Esophagus muscularis mucosa (tissue), 4 donors: ENCODE measurements around the gene SPRR5. TPM values are rescaled to one million over a fixed set of nuclear protein-coding genes. Genes with fewer than 3 reads are reported as not detected.

Experiments used
- DNase-seq: peaks from one replicate; pipeline ENCODE4 v3.0.0-alpha.2; 2017; ENCODE audit errors: extremely low spot score
- H3K27ac ChIP-seq, 4 donors: fragments of 200-600 bp; sonication (generic); replicated peaks in 1 of 4; 1 replicate in 3 of 4; 2 replicates in 1 of 4; pipeline ENCODE4 v1.5.1; 2016 to 2019; ENCODE audit warnings: mild to moderate bottlenecking in 1 of 4
- H3K27me3 ChIP-seq, 4 donors: fragments of 200-600 bp; sonication (generic); one replicate each; pipeline versions ENCODE4 v1.5.1 to v1.6.0; 2016 to 2019
- H3K36me3 ChIP-seq, 4 donors: fragments of 200-600 bp; sonication (generic); one replicate each; pipeline ENCODE4 v1.5.1; 2016 to 2019
- H3K4me1 ChIP-seq, 4 donors: fragments of 200-600 bp; sonication (generic); one replicate each; pipeline ENCODE4 v1.5.1; 2016 to 2019
- H3K4me3 ChIP-seq, 4 donors: fragments of 200-600 bp; sonication (generic); 1 replicate in 2 of 4; 2 replicates in 2 of 4; pipeline ENCODE4 v1.5.1; 2016 to 2019; ENCODE audit warnings: mild to moderate bottlenecking in 4 of 4, moderate library complexity in 1 of 4
- H3K9me3 ChIP-seq, 4 donors: fragments of 200-600 bp; sonication (generic); 1 replicate in 3 of 4; 2 replicates in 1 of 4; pipeline ENCODE4 v1.5.1; 2016 to 2019
- EP300 ChIP-seq: sonication (generic); formaldehyde crosslinking; IDR thresholded peaks from one replicate; pipeline ENCODE4 v1.6.1; 2017; ENCODE audit warnings: antibody characterized with exemption
- POLR2A ChIP-seq: fragments of 450-650 bp; IDR thresholded peaks from one replicate; pipeline ENCODE4 v1.6.1; 2017; ENCODE audit warnings: antibody characterized with exemption, moderate library complexity, mild to moderate bottlenecking, low read depth
- POLR2AphosphoS5 ChIP-seq, 2 donors: sonication (generic); formaldehyde crosslinking; IDR thresholded peaks; one replicate each; pipeline ENCODE4 v1.6.1; 2017; ENCODE audit warnings: antibody characterized with exemption in 2 of 2
- WGBS: methylation state at CpG from one replicate; pipeline ENCODE4 v1.1.5; 2018; 5-methylcytosine and 5-hydroxymethylcytosine counted together
- intact Hi-C: fragments of 100-400 bp; cut with DNase I; formaldehyde crosslinking; loops from one replicate; pipeline ENCODE4 v1.15.1; 2023
- total RNA-seq, 4 donors: library from RNA; depleted of rRNA; stranded (reverse); fragments of >200 nt; gene quantifications; one replicate each; pipeline versions ENCODE4 v1.1.0 to v1.2.1, GENCODE V29; 2016
- TF ChIP-seq, protein P1 (sequence below), 3 experiments: fragments of 200-600 bp in 2 of 3; fragments of 450-650 bp in 1 of 3; sonication (generic) in 2 of 3; IDR thresholded peaks; one replicate each; pipeline ENCODE4 v1.5.1; 2017 to 2019; ENCODE audit warnings: antibody characterized with exemption in 3 of 3, mild to moderate bottlenecking in 2 of 3, moderate library complexity in 1 of 3

Gene SPRR5
- total RNA-seq, 4 donors from 2014 or later, result not detected

DNA sequence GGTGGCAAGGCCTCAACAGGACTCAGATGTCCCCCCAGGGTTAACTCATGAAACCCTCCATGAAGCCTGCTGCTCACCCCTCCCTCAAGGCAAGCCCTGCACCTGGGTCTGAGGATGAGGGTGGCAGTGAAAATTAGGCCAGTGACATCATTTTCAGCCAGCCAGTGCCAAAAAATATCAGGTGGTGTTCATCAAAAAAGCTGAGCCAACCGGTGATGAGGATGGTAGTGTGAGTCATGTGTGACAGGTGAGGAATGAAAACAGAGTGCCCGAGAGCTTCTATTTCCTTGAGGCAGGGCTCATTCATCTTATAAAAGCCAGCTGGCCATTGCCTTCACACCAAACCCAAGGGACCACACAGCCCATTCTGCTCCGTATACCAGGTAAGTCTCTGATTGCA, 36.7 kb downstream of the SPRR5 start, which contains the start of gene SPRR1A:
Gene SPRR1A (plus strand): TSS at position 339 of the 400 bp plus-strand sequence. CDS start 1,150 bp downstream, outside the sequence.
- intact Hi-C loops, result no loop called here
- no peaks in the 10 kb centered on the region for H3K4me1 ChIP-seq
- H3K36me3 ChIP-seq, result no peaks in the 10 kb centered on the region
- WGBS, result 69% methylated on average over 3 of the region's 3 CpGs
- no peak for TF ChIP-seq POLR2A
- no peak for TF ChIP-seq EP300
- TF ChIP-seq, protein P1, sequence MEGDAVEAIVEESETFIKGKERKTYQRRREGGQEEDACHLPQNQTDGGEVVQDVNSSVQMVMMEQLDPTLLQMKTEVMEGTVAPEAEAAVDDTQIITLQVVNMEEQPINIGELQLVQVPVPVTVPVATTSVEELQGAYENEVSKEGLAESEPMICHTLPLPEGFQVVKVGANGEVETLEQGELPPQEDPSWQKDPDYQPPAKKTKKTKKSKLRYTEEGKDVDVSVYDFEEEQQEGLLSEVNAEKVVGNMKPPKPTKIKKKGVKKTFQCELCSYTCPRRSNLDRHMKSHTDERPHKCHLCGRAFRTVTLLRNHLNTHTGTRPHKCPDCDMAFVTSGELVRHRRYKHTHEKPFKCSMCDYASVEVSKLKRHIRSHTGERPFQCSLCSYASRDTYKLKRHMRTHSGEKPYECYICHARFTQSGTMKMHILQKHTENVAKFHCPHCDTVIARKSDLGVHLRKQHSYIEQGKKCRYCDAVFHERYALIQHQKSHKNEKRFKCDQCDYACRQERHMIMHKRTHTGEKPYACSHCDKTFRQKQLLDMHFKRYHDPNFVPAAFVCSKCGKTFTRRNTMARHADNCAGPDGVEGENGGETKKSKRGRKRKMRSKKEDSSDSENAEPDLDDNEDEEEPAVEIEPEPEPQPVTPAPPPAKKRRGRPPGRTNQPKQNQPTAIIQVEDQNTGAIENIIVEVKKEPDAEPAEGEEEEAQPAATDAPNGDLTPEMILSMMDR (IDR thresholded peaks at IDR 0.05), result no peak
- TF ChIP-seq POLR2AphosphoS5 (IDR thresholded peaks at IDR 0.05), result no peak
- H3K27me3 ChIP-seq, result no peaks in the 10 kb centered on the region
- no peaks in the 10 kb centered on the region for H3K9me3 ChIP-seq
- no peak within 1 kb of the TSS for H3K27ac ChIP-seq
- H3K4me3 ChIP-seq, result no peak within 1 kb of the TSS
- peak; percentile 45 for DNase-seq

DNA sequence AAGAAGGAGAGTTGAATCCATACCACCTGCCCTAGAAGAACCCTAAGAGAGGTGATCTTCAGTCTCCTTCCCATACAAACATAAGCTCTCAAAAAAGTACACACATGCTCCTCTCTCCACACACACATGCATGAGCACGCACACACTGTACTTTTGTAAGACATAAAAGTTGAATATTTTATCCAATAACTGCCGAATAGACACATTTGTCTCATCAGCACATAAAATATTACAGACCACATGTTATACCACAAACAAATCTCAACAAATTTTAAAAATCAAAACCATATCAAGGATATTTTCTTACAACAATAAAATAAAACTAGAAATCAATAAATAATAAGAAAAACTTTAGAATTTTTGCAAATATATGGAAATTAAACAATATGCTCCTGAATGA, 39.6 kb downstream of the SPRR5 start:
- 88% methylated on average over 2 of the region's 2 CpGs for WGBS
- Histone ChIP-seq H3K4me3 (no peak overlapping the region), H3K36me3 (no peaks in the 10 kb centered on the region)

DNA sequence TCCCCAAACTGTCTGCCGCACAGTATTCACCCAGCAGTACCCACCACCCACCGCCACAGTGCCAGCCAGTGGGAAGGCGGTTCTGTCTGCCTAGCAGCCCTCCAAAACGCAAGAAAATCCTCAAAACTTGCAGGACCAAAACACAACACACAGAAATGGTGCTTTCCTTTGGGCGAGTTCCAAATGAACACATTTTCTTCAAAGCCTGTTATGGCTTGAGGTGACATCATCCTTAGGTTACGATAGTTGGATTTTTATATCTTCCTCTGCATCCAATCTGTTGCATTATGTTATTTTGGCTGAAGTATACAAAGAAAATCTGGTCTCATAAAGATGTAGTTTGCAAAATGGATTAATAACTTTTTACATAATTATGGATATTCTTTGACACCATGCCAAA, 46.2 kb downstream of the SPRR5 start:
- Histone ChIP-seq H3K36me3 (no peaks in the 10 kb centered on the region), H3K4me3 (no peak overlapping the region), H3K9me3 (peaks cover 0 to 12% (median 3%) of the 10 kb centered on the region in 4 donors), H3K27ac (no peak overlapping the region), H3K27me3 (no peaks in the 10 kb centered on the region), H3K4me1 (no peaks in the 10 kb centered on the region)
- TF ChIP-seq POLR2AphosphoS5 (IDR thresholded peaks at IDR 0.05), result no peak
- no peak for TF ChIP-seq POLR2A
- TF ChIP-seq EP300, result no peak
- TF ChIP-seq, protein P1 (IDR thresholded peaks at IDR 0.05), result no peak
- peak; percentile 72 for DNase-seq
- 84% methylated on average over 6 of the region's 6 CpGs for WGBS
- intact Hi-C loops, result no loop called here

More for the DNA sequence above, 39.6 kb downstream of the SPRR5 start:
- Histone ChIP-seq H3K27ac (no peak overlapping the region), H3K27me3 (no peaks in the 10 kb centered on the region), H3K9me3 (no peaks in the 10 kb centered on the region), H3K4me1 (no peaks in the 10 kb centered on the region)
- no peak for TF ChIP-seq POLR2A
- no peak for TF ChIP-seq POLR2AphosphoS5 (IDR thresholded peaks at IDR 0.05)
- TF ChIP-seq, protein P1 (IDR thresholded peaks at IDR 0.05), result no peak
- TF ChIP-seq EP300, result no peak
- no peak for DNase-seq
- intact Hi-C loops, result no loop called here

DNA sequence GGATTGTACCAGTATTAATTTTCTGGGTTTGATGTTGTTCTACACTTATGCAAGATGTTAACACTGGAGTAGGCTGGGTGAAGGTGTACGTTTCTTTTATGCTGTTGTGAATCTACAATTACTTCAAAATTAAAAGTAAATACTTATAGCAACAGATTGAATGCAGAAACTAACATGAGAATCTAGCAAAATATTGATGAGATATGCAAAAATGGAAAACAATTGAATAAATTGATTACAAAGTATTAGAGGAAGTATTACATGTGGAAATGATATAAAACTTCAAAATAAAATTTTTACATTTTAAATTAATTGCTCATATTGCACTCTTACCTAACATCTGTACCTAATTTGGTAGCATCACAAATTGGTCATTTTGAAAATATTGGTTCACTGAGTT, 48.8 kb downstream of the SPRR5 start:
- Histone ChIP-seq H3K4me3 (no peak overlapping the region), H3K36me3 (no peaks in the 10 kb centered on the region), H3K27ac (no peak overlapping the region), H3K4me1 (no peaks in the 10 kb centered on the region), H3K9me3 (peaks cover 0 to 12% (median 3%) of the 10 kb centered on the region in 4 donors), H3K27me3 (no peaks in the 10 kb centered on the region)
- DNase-seq, result no peak
- intact Hi-C loops, result no loop called here
- WGBS, result 62% methylated on average over 1 of the region's 1 CpG
- TF ChIP-seq, protein P1 (IDR thresholded peaks at IDR 0.05), result no peak
- TF ChIP-seq POLR2A (no peak), EP300 (no peak), POLR2AphosphoS5 (IDR thresholded peaks at IDR 0.05) (no peak)
